Fibroblast of the aortic adventitia (primary cell): ENCODE results near the gene TAS2R20. TPM values are rescaled to one million over a fixed set of nuclear protein-coding genes. Genes with fewer than 3 reads are reported as not detected.
"Not testable (repeated sequence)": the region's sequence is repeated elsewhere in the genome, so short reads cannot be mapped to it uniquely, and the experiment has no call there.

Experiments used
- DNase-seq: peaks from one replicate; pipeline ENCODE4 v3.0.0-alpha.2; 2010; ENCODE audit warnings: low read depth
- H3K4me3 ChIP-seq: 2 replicates; pipeline ENCODE4 v1.5.1; 2011; ENCODE audit warnings: low read depth, mild to moderate bottlenecking, control low read depth, low read length, moderate library complexity
- total RNA-seq: library from RNA; depleted of rRNA; stranded (reverse); fragments of >200 nt; gene quantifications from 2 replicates; pipeline ENCODE4 v1.2.3, GENCODE V29; 2012; ENCODE audit warnings: low replicate concordance
- TF ChIP-seq, protein P1 (sequence below): IDR thresholded peaks from 2 replicates; pipeline ENCODE4 v1.5.1; 2011; ENCODE audit warnings: mild to moderate bottlenecking, low read length, control low read depth, inconsistent platforms; ENCODE audit not compliant: insufficient read depth

TAS2R20 gene
- 1.9 and 5.0 TPM in 2 replicates for total RNA-seq

DNA sequence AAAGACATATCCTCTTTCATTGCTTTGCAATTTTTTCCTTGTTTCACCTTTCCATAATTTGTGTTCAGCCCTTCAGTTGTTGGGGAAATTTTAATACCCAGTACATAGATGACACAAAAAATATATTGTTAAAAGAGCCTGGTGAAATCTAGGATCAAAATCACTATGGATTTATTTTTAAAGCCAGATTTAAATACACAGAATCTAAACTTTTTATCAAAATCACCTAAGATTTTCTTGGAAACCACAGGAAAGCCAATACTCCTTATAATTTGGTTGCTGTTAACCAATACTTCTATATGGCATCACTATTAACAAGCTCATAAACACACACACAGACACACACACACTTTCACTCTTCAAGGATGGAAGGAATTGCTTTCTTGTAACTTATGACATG is at the start of gene TAS2R20:
Gene TAS2R20 (minus strand): TSS at position 101 of the 400 bp plus-strand sequence. CDS start 429 bp downstream, outside the sequence.
- DNase-seq = no peak
- TF ChIP-seq, protein P1, sequence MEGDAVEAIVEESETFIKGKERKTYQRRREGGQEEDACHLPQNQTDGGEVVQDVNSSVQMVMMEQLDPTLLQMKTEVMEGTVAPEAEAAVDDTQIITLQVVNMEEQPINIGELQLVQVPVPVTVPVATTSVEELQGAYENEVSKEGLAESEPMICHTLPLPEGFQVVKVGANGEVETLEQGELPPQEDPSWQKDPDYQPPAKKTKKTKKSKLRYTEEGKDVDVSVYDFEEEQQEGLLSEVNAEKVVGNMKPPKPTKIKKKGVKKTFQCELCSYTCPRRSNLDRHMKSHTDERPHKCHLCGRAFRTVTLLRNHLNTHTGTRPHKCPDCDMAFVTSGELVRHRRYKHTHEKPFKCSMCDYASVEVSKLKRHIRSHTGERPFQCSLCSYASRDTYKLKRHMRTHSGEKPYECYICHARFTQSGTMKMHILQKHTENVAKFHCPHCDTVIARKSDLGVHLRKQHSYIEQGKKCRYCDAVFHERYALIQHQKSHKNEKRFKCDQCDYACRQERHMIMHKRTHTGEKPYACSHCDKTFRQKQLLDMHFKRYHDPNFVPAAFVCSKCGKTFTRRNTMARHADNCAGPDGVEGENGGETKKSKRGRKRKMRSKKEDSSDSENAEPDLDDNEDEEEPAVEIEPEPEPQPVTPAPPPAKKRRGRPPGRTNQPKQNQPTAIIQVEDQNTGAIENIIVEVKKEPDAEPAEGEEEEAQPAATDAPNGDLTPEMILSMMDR = no peak
- H3K4me3 ChIP-seq = no peak within 1 kb of the TSS

GRCh38 chr12:11041366-11041765 is 43.3 kb upstream of the TAS2R20 start:
- not testable (repeated sequence) for H3K4me3 ChIP-seq, DNase-seq

GRCh38 chr12:11040162-11040561 is 42.1 kb upstream of the TAS2R20 start:
- no peak for DNase-seq
- TF ChIP-seq, protein P1 = no peak
- H3K4me3 ChIP-seq = no peak overlapping the region

DNA sequence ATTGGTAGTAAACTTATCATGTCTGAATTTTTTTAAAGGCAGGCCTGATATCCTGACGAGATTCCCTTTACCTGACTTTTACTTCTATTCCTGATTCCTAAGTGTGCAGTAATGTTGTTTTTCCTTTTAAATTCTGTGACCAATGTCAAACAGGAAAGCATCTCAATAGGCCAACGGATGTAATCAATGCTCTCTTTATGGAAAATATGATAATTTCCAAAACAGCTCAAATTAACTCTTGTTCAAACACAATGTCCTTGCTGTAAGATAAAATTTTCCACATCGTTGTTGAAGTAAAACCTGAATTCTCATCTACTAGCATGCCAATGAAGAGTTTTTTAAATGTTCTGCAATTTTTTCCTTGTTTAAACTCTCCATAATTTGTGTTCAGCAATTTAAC is 41.1 kb upstream of the TAS2R20 start:
- TF ChIP-seq, protein P1 = no peak
- no peak overlapping the region for H3K4me3 ChIP-seq
- DNase-seq = no peak

DNA sequence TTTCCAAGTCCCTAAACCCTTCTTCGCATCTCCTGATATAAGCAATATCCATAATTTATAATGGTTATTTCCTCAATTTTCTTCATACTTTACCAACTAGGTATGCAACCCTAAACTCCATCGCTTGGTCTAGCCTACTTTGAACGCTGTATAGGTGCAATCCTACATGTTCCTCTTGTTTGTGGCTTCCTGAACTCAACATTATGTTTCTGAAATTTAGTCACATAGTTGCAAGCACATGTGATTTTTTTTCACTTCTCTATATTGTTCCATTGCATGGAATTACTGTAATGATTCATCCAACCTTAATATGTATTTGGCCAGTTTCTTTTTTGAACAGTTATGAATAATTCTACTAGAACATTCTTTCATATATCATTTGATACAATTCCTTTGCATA is 35.9 kb upstream of the TAS2R20 start:
- not testable (repeated sequence) for H3K4me3 ChIP-seq, DNase-seq

- no peak within 1 kb of the TSS for H3K4me3 ChIP-seq
- DNase-seq = no peak
- TF ChIP-seq, protein P1 = no peak
Observed at GRCh38 chr12:11031307-11031706, 33.2 kb upstream of the TAS2R20 start, which contains the start of gene TAS2R31. TAS2R31 (minus strand) TSS chr12:11031407; CDS start chr12:11031335, 72 bp downstream.

DNA sequence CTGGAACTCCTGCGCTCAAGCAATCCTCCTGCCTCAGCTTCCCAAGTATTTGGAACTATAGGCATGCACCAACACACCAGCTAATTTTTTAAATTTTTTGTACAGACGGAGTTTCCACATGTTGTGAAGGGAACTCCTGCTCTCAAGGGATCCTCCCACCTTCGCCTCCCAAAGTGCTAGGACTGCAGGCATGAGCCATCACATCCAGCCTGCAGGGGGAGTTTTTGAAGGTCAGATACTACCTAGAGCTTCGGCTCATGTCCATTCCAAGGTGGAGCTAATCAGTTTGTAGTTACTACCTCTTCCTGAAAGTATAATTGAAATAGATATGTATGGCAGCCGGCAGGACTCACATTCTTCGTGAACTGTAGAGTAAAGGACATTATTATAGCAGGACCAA is 28.0 kb upstream of the TAS2R20 start:
- H3K4me3 ChIP-seq = no peak overlapping the region
- DNase-seq = no peak
- TF ChIP-seq, protein P1 = no peak

DNA sequence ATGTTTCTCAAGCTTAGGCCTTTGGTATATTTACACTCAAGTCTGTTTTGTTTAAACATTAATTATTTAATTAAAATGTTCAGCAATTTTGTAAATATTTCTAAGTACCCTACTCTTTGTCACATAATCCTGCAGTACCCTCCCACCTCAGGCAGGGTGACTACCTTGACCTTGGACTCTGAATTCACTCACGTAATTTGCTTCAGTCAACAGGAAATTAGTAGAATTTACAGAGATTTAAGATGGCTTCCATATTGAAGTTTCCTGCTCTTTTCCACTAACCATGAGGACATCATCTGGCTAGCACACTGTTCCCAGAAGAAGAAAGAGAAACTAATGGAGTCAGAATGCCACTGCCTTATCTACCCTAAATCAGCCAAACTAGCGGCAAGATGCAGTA is 25.3 kb upstream of the TAS2R20 start:
- TF ChIP-seq, protein P1 = no peak
- DNase-seq = no peak
- H3K4me3 ChIP-seq = no peak overlapping the region
